IPS DF 6.9 (cell line): Measurements from ENCODE around the gene PSMD8.

ENCODE experiments used
- DNase-seq: peaks from one replicate; pipeline ENCODE4 v3.0.0-alpha.2; 2013; ENCODE audit warnings: low read depth, low spot score
- H3K27ac ChIP-seq: one replicate; pipeline ENCODE4 v1.5.1; 2013; ENCODE audit warnings: low read length, control low read depth
- H3K27me3 ChIP-seq: 2 replicates; pipeline ENCODE4 v1.6.1; 2013; ENCODE audit warnings: mild to moderate bottlenecking, low read length; ENCODE audit not compliant: control insufficient read depth, insufficient read depth
- H3K36me3 ChIP-seq: 2 replicates; pipeline ENCODE4 v1.6.1; 2013; ENCODE audit warnings: low read length; ENCODE audit not compliant: control insufficient read depth, insufficient read depth
- H3K4me1 ChIP-seq: 2 replicates; pipeline ENCODE4 v1.6.1; 2013; ENCODE audit warnings: low read length; ENCODE audit not compliant: control insufficient read depth, insufficient read depth
- H3K4me3 ChIP-seq: 2 replicates; pipeline ENCODE4 v1.5.1; 2013; ENCODE audit warnings: mild to moderate bottlenecking, low read length
- H3K9me3 ChIP-seq: 2 replicates; pipeline ENCODE4 v1.6.1; 2013; ENCODE audit warnings: low read length, inconsistent platforms; ENCODE audit not compliant: control insufficient read depth, insufficient read depth
- WGBS: extraction: QIAGEN DNeasy Blood & Tissue Kit; methylation state at CpG from one replicate; pipeline ENCODE4 v1.1.7; 2013; ENCODE audit warnings: mixed read lengths, missing lambda C conversion rate; ENCODE audit not compliant: insufficient read length, insufficient coverage; 5-methylcytosine and 5-hydroxymethylcytosine counted together

Gene PSMD8

GRCh38 chr19:38346837-38347236, 27.5 kb upstream of the PSMD8 start:
- Histone ChIP-seq H3K27ac (no peak overlapping the region), H3K27me3 (no peaks in the 10 kb centered on the region), H3K36me3 (no peaks in the 10 kb centered on the region), H3K4me1 (no peaks in the 10 kb centered on the region), H3K4me3 (no peak overlapping the region), H3K9me3 (no peaks in the 10 kb centered on the region)
- no peak for DNase-seq
- WGBS, result no CpG with 5 or more reads among the region's 4 CpGs

- H3K27me3 ChIP-seq, result no peaks in the 10 kb centered on the region
- WGBS, result no CpG with 5 or more reads among the region's 3 CpGs
- no peak overlapping the region for H3K27ac ChIP-seq
- no peak for DNase-seq
- H3K4me1 ChIP-seq, result no peaks in the 10 kb centered on the region
- H3K4me3 ChIP-seq, result no peak overlapping the region
- H3K9me3 ChIP-seq, result no peaks in the 10 kb centered on the region
- no peaks in the 10 kb centered on the region for H3K36me3 ChIP-seq
These were observed 23.5 kb upstream of the PSMD8 start for GRCh38 chr19:38350883-38351282.

- H3K4me1 ChIP-seq, result no peaks in the 10 kb centered on the region
- no peaks in the 10 kb centered on the region for H3K9me3 ChIP-seq
- H3K27me3 ChIP-seq, result no peaks in the 10 kb centered on the region
- WGBS, result no CpG with 5 or more reads among the region's 9 CpGs
- no peak for DNase-seq
- H3K27ac ChIP-seq, result no peak overlapping the region
- H3K4me3 ChIP-seq, result no peak overlapping the region
- no peaks in the 10 kb centered on the region for H3K36me3 ChIP-seq
These were observed 22.4 kb upstream of the PSMD8 start for GRCh38 chr19:38351865-38352395.

GRCh38 chr19:38352611-38353010, 21.8 kb upstream of the PSMD8 start:
- no peaks in the 10 kb centered on the region for H3K9me3 ChIP-seq
- no peaks in the 10 kb centered on the region for H3K36me3 ChIP-seq
- no peak for DNase-seq
- WGBS, result no CpG with 5 or more reads among the region's 8 CpGs
- no peak overlapping the region for H3K4me3 ChIP-seq
- H3K4me1 ChIP-seq, result no peaks in the 10 kb centered on the region
- H3K27me3 ChIP-seq, result no peaks in the 10 kb centered on the region
- H3K27ac ChIP-seq, result no peak overlapping the region

- H3K27me3 ChIP-seq, result peaks cover 3% of the 10 kb centered on the region; the same call in 1 of the 2 replicates
These were observed 18.3 kb upstream of the PSMD8 start for GRCh38 chr19:38355728-38356725.

GRCh38 chr19:38358071-38358470, 16.3 kb upstream of the PSMD8 start:
- Histone ChIP-seq H3K9me3 (no peaks in the 10 kb centered on the region), H3K27me3 (peaks cover 3% of the 10 kb centered on the region; the same call in 1 of the 2 replicates), H3K27ac (no peak overlapping the region), H3K4me3 (no peak overlapping the region), H3K36me3 (no peaks in the 10 kb centered on the region), H3K4me1 (no peaks in the 10 kb centered on the region; the same call in 1 of the 2 replicates)
- WGBS, result no CpG with 5 or more reads among the region's 5 CpGs
- no peak for DNase-seq

More at GRCh38 chr19:38355728-38356725, 18.3 kb upstream of the PSMD8 start:
- Histone ChIP-seq H3K4me1 (no peaks in the 10 kb centered on the region; the same call in 1 of the 2 replicates), H3K36me3 (no peaks in the 10 kb centered on the region), H3K4me3 (no peak overlapping the region), H3K27ac (no peak overlapping the region), H3K9me3 (no peaks in the 10 kb centered on the region)
- no CpG with 5 or more reads among the region's 16 CpGs for WGBS
- DNase-seq, result no peak

- WGBS, result no CpG with 5 or more reads among the region's 18 CpGs
- Histone ChIP-seq H3K27me3 (peaks cover 3% of the 10 kb centered on the region; the same call in 1 of the 2 replicates), H3K9me3 (no peaks in the 10 kb centered on the region), H3K27ac (no peak overlapping the region), H3K36me3 (no peaks in the 10 kb centered on the region), H3K4me1 (no peaks in the 10 kb centered on the region; the same call in 1 of the 2 replicates), H3K4me3 (no peak overlapping the region)
- no peak for DNase-seq
These were observed 14.9 kb upstream of the PSMD8 start for GRCh38 chr19:38359242-38360021.

GRCh38 chr19:38360351-38360750, 14.0 kb upstream of the PSMD8 start:
- WGBS, result no CpG with 5 or more reads among the region's 9 CpGs
- no peak overlapping the region for H3K27ac ChIP-seq
- DNase-seq, result no peak
- peaks cover 3% of the 10 kb centered on the region; the same call in 1 of the 2 replicates for H3K27me3 ChIP-seq
- no peaks in the 10 kb centered on the region; the same call in 1 of the 2 replicates for H3K4me1 ChIP-seq
- no peaks in the 10 kb centered on the region for H3K36me3 ChIP-seq
- no peak overlapping the region for H3K4me3 ChIP-seq
- no peaks in the 10 kb centered on the region for H3K9me3 ChIP-seq

- DNase-seq, result no peak
- H3K36me3 ChIP-seq, result no peaks in the 10 kb centered on the region
These were observed 13.3 kb upstream of the PSMD8 start for GRCh38 chr19:38360839-38361631.

More at GRCh38 chr19:38360839-38361631, 13.3 kb upstream of the PSMD8 start:
- Histone ChIP-seq H3K4me1 (no peaks in the 10 kb centered on the region; the same call in 1 of the 2 replicates), H3K9me3 (no peaks in the 10 kb centered on the region), H3K27me3 (peaks cover 3% of the 10 kb centered on the region; the same call in 1 of the 2 replicates), H3K27ac (no peak overlapping the region), H3K4me3 (peak overlapping the region; percentile 52; the same call in 1 of the 2 replicates)
- WGBS, result no CpG with 5 or more reads among the region's 23 CpGs
